CD4-positive, alpha-beta T cell treated with Interleukin-2 at 100 ng/mL for 4 hours (primary cell): ENCODE data around the gene CEPT1.
A peak's percentile ranks its signal among the peaks of the same experiment; 100 is the strongest.

ENCODE experiments used
- DNase-seq: peaks from one replicate; pipeline ENCODE4 v3.0.0-alpha.2; 2020; ENCODE audit warnings: low spot score

CEPT1 gene

GRCh38 chr1:111192658-111193519, 52.9 kb downstream of the CEPT1 start:
- DNase-seq: no peak

GRCh38 chr1:111193712-111194480, 53.9 kb downstream of the CEPT1 start:
- no peak for DNase-seq

- DNase-seq: no peak
Observed at GRCh38 chr1:111195002-111195684, 55.1 kb downstream of the CEPT1 start.

- DNase-seq: no peak
Observed at GRCh38 chr1:111196213-111196612, 56.2 kb downstream of the CEPT1 start.

- peak; percentile 68 for DNase-seq
Observed at GRCh38 chr1:111197598-111198284, 57.7 kb downstream of the CEPT1 start.

GRCh38 chr1:111198836-111199235, 58.8 kb downstream of the CEPT1 start:
- DNase-seq: no peak

- peak; percentile 41 for DNase-seq
Observed at GRCh38 chr1:111199329-111199728, 59.3 kb downstream of the CEPT1 start.

- DNase-seq: peak; percentile 61
Observed at GRCh38 chr1:111199881-111200801, 60.1 kb downstream of the CEPT1 start, which contains the start of gene DENND2D. TSS of gene DENND2D (minus strand) at chr1:111200646. CDS start at chr1:111200459, 187 bp downstream.

- no peak for DNase-seq
Observed at GRCh38 chr1:111200802-111201161, 60.8 kb downstream of the CEPT1 start.

- no peak for DNase-seq
Observed at GRCh38 chr1:111201275-111202090, 61.5 kb downstream of the CEPT1 start.

- no peak for DNase-seq
Observed at GRCh38 chr1:111202366-111202706, 62.3 kb downstream of the CEPT1 start.

GRCh38 chr1:111202707-111203623, 62.9 kb downstream of the CEPT1 start:
- no peak for DNase-seq

GRCh38 chr1:111203681-111204200, 63.7 kb downstream of the CEPT1 start:
- peak; percentile 81 for DNase-seq

- peak; percentile 73 for DNase-seq
Observed at GRCh38 chr1:111204201-111204982, 64.4 kb downstream of the CEPT1 start.

- DNase-seq: no peak
Observed at GRCh38 chr1:111204983-111205713, 65.1 kb downstream of the CEPT1 start.

GRCh38 chr1:111205714-111206050, 65.7 kb downstream of the CEPT1 start:
- no peak for DNase-seq

GRCh38 chr1:111208921-111209320, 68.9 kb downstream of the CEPT1 start:
- DNase-seq: no peak
